ENCODE data around the gene LRIG1. TPM values are rescaled to one million over a fixed set of nuclear protein-coding genes. Genes with fewer than 3 reads are reported as not detected.

The LRIG1 gene
- total RNA-seq, 2 experiments from 2014 or later = 19.1 to 22.7 TPM

- POLR2A ChIA-PET = no interaction called here
- CTCF ChIA-PET = no interaction called here
- no peak for DNase-seq
- no peak overlapping the region for H3K27ac Mint-ChIP-seq
- no peak for ATAC-seq
- peaks cover 4% of the 10 kb centered on the region for H3K9me3 Mint-ChIP-seq (ENCODE audit: low read depth)
- H3K27me3 Mint-ChIP-seq = no peaks in the 10 kb centered on the region
- peaks cover 8% of the 10 kb centered on the region for H3K4me1 Mint-ChIP-seq
- H3K4me3 Mint-ChIP-seq = no peak overlapping the region
- intact Hi-C loops (cut with DNase I, micrococcal nuclease) = no loop called here
- peaks cover 84% of the 10 kb centered on the region for H3K36me3 Mint-ChIP-seq (ENCODE audit: low read depth)
Observed at GRCh38 chr3:66380200-66380932, 120.5 kb downstream of the LRIG1 start.

GRCh38 chr3:66379565-66379964 lies 121.3 kb downstream of the LRIG1 start:
- no peak for ATAC-seq
- Mint-ChIP-seq H3K4me3 (no peak overlapping the region), H3K4me1 (peaks cover 8% of the 10 kb centered on the region), H3K36me3 (ENCODE audit: low read depth) (peaks cover 79% of the 10 kb centered on the region), H3K27ac (peak overlapping the region; percentile 37), H3K9me3 (ENCODE audit: low read depth) (peaks cover 3% of the 10 kb centered on the region), H3K27me3 (no peaks in the 10 kb centered on the region)
- POLR2A ChIA-PET = no interaction called here
- DNase-seq = no peak
- CTCF ChIA-PET = interaction anchor here (2.7 to 3.0 kb wide), 2 partner anchors 101 to 125 kb away, joined by 20 to 24 read pairs; no protein-coding TSS in a partner anchor
- intact Hi-C loops (cut with DNase I, micrococcal nuclease) = loop anchor here in 1 of 2 experiments (5.0 kb wide), 1 partner anchor 122 kb away; no protein-coding TSS in a partner anchor

DNA sequence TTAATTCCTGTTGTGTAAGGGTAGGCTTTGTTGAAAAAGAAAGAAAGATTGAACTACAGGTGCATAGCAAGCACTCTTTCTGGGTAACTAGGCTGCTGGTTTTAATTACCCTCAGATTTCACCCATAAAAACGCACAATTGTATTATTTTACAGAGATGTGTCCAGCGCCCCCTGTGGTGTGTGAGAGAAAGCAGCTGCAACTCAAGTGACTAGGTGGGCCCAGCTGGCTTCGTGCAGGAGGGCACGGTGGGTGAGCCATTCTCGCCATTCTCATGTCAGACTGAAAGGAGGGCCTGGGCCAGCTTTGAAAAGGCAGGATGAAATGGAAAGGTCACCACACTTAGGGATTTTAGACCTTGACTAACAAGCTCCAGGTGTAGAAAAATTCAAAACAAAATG lies 122.6 kb downstream of the LRIG1 start:
- H3K27me3 Mint-ChIP-seq = no peaks in the 10 kb centered on the region
- no peaks in the 10 kb centered on the region for H3K9me3 Mint-ChIP-seq (ENCODE audit: low read depth)
- H3K4me1 Mint-ChIP-seq = peaks cover 8% of the 10 kb centered on the region
- peak overlapping the region; percentile 67 for H3K27ac Mint-ChIP-seq
- ChIA-PET CTCF (interaction anchor here (0.6 to 3.0 kb wide), 18 partner anchors 8 to 282 kb away, joined by 3 to 24 read pairs (median 4); no protein-coding TSS in a partner anchor), POLR2A (interaction anchor here (0.8 kb wide), 1 partner anchor 99 kb away, joined by 3 read pairs; no protein-coding TSS in a partner anchor)
- intact Hi-C loops (cut with DNase I, micrococcal nuclease) = loop anchor here (1.0 to 5.0 kb wide), 2 partner anchors 102 to 121 kb away; no protein-coding TSS in a partner anchor
- peaks cover 67% of the 10 kb centered on the region for H3K36me3 Mint-ChIP-seq (ENCODE audit: low read depth)
- no peak overlapping the region for H3K4me3 Mint-ChIP-seq
- ATAC-seq (peak; percentile 30), DNase-seq (peak; percentile 56)

- ATAC-seq (no peak), DNase-seq (no peak)
- ChIA-PET CTCF (interaction anchor here (0.6 to 3.0 kb wide), 17 partner anchors 9 to 444 kb away, joined by 3 to 24 read pairs (median 5); no protein-coding TSS in a partner anchor), POLR2A (interaction anchor here (0.5 to 0.8 kb wide), 3 partner anchors 26 to 158 kb away, joined by 3 to 5 read pairs (median 3); no protein-coding TSS in a partner anchor)
- Mint-ChIP-seq H3K4me1 (peaks cover 8% of the 10 kb centered on the region), H3K9me3 (ENCODE audit: low read depth) (no peaks in the 10 kb centered on the region), H3K27ac (peak overlapping the region; percentile 67), H3K4me3 (no peak overlapping the region), H3K36me3 (ENCODE audit: low read depth) (peaks cover 67% of the 10 kb centered on the region), H3K27me3 (no peaks in the 10 kb centered on the region)
- intact Hi-C loops (cut with DNase I, micrococcal nuclease) = loop anchor here (1.0 to 5.0 kb wide), 2 partner anchors 101 to 120 kb away; no protein-coding TSS in a partner anchor
Observed at GRCh38 chr3:66377800-66378199, 123.0 kb downstream of the LRIG1 start.

- no peak overlapping the region for H3K27ac Mint-ChIP-seq
- ATAC-seq (no peak), DNase-seq (no peak)
- peaks cover 8% of the 10 kb centered on the region for H3K4me1 Mint-ChIP-seq
- POLR2A ChIA-PET = no interaction called here
- CTCF ChIA-PET = interaction anchor here (2.7 to 3.0 kb wide), 2 partner anchors 98 to 122 kb away, joined by 20 to 24 read pairs; no protein-coding TSS in a partner anchor
- no peaks in the 10 kb centered on the region for H3K27me3 Mint-ChIP-seq
- no peak overlapping the region for H3K4me3 Mint-ChIP-seq
- H3K36me3 Mint-ChIP-seq (ENCODE audit: low read depth) = peaks cover 56% of the 10 kb centered on the region
- H3K9me3 Mint-ChIP-seq (ENCODE audit: low read depth) = no peaks in the 10 kb centered on the region
- intact Hi-C loops (cut with DNase I, micrococcal nuclease) = loop anchor here in 1 of 2 experiments (5.0 kb wide), 1 partner anchor 119 kb away; no protein-coding TSS in a partner anchor
Observed at GRCh38 chr3:66376568-66376967, 124.3 kb downstream of the LRIG1 start.

GRCh38 chr3:66372681-66373350 lies 128.0 kb downstream of the LRIG1 start:
- ChIA-PET POLR2A (no interaction called here), CTCF (interaction anchor here (0.6 to 1.5 kb wide), 3 partner anchors 80 to 450 kb away, joined by 3 to 7 read pairs (median 4); no protein-coding TSS in a partner anchor)
- DNase-seq = peak; percentile 46
- peaks cover 3% of the 10 kb centered on the region for H3K4me1 Mint-ChIP-seq
- peaks cover 40% of the 10 kb centered on the region for H3K36me3 Mint-ChIP-seq (ENCODE audit: low read depth)
- H3K4me3 Mint-ChIP-seq = no peak overlapping the region
- no peaks in the 10 kb centered on the region for H3K9me3 Mint-ChIP-seq (ENCODE audit: low read depth)
- peak; percentile 68 for ATAC-seq
- H3K27ac Mint-ChIP-seq = no peak overlapping the region
- H3K27me3 Mint-ChIP-seq = no peaks in the 10 kb centered on the region
- intact Hi-C loops (cut with DNase I, micrococcal nuclease) = loop anchor here in 1 of 2 experiments (2.0 kb wide), 1 partner anchor 96 kb away; no protein-coding TSS in a partner anchor

- intact Hi-C loops (cut with DNase I, micrococcal nuclease) = no loop called here
- Mint-ChIP-seq H3K4me1 (no peaks in the 10 kb centered on the region), H3K9me3 (ENCODE audit: low read depth) (no peaks in the 10 kb centered on the region), H3K27me3 (no peaks in the 10 kb centered on the region), H3K4me3 (no peak overlapping the region), H3K36me3 (ENCODE audit: low read depth) (peaks cover 26% of the 10 kb centered on the region), H3K27ac (no peak overlapping the region)
- ChIA-PET POLR2A (no interaction called here), CTCF (interaction anchor here (1.6 kb wide), 1 partner anchor 117 kb away, joined by 4 read pairs; no protein-coding TSS in a partner anchor)
- DNase-seq (no peak), ATAC-seq (no peak)
Observed at GRCh38 chr3:66371432-66371831, 129.4 kb downstream of the LRIG1 start.

DNA sequence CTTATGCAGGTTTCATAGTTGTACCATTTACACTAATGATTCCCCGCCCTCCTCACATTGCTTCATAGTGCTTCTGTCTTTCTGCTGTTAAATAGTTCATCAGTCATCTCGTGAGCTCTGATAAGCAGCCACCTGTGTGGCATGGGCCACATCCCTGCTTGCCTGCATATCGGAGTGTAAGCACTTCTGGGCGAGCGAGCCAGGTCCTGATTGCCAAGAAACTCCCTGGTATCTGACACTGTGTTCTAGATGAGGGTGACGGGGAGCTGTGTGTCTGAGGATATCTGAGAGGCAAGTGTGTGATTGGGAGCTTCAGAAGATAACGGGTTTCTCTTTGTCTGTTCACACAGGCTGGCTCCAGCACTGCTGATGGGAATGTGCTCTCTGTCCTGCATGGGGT lies 130.6 kb downstream of the LRIG1 start:
- ATAC-seq (no peak), DNase-seq (no peak)
- ChIA-PET POLR2A (no interaction called here), CTCF (interaction anchor here (1.6 kb wide), 1 partner anchor 116 kb away, joined by 4 read pairs; no protein-coding TSS in a partner anchor)
- H3K27ac Mint-ChIP-seq = no peak overlapping the region
- peaks cover 19% of the 10 kb centered on the region for H3K36me3 Mint-ChIP-seq (ENCODE audit: low read depth)
- H3K27me3 Mint-ChIP-seq = no peaks in the 10 kb centered on the region
- intact Hi-C loops (cut with DNase I, micrococcal nuclease) = no loop called here
- H3K4me3 Mint-ChIP-seq = no peak overlapping the region
- no peaks in the 10 kb centered on the region for H3K4me1 Mint-ChIP-seq
- H3K9me3 Mint-ChIP-seq (ENCODE audit: low read depth) = no peaks in the 10 kb centered on the region

DNA sequence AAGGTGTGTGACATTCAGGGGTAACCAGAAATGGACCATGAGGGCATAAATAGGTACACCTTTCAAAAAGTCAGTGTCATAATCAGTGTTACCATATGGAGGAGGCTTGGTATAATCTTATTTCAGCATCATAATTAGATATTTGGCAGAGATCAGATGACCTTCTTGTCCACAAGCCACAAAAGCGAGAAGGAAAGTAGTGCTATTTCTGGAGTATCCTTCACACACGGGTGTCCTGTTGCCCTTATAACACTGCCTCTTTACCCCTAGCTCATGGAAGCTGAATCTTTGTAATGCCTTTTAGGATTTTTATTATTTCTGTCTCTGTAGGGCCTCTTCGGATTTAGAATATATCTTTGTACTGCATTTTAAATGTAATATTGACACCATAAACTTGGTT lies 132.8 kb downstream of the LRIG1 start:
- Mint-ChIP-seq H3K27ac (no peak overlapping the region), H3K4me1 (no peaks in the 10 kb centered on the region), H3K36me3 (ENCODE audit: low read depth) (peaks cover 12% of the 10 kb centered on the region), H3K4me3 (no peak overlapping the region), H3K27me3 (no peaks in the 10 kb centered on the region), H3K9me3 (ENCODE audit: low read depth) (no peaks in the 10 kb centered on the region)
- CTCF ChIA-PET = interaction anchor here (2.6 kb wide), 1 partner anchor 10 kb away, joined by 12 read pairs; no protein-coding TSS in a partner anchor
- ATAC-seq (no peak), DNase-seq (no peak)
- POLR2A ChIA-PET = no interaction called here
- intact Hi-C loops (cut with DNase I, micrococcal nuclease) = no loop called here

DNA sequence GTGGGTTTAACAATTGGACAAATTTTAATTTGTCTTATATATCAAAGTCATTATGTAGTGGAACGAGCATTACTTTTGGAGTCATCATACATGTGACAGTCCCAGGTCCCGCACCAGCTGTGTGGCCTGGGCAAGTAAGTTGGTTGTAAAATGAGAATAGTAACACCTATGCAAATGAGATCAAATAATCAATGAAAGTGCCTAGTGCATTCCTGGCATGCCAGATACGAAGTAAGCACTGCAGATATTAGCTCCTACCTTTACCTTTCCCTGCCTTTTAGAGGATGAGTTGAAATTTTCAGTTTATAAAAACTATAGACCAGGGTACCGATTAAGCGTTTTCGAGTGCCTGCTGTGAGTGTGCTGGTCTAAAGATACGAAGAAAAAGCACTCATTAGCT lies 134.1 kb downstream of the LRIG1 start:
- no peaks in the 10 kb centered on the region for H3K4me1 Mint-ChIP-seq
- H3K36me3 Mint-ChIP-seq (ENCODE audit: low read depth) = peaks cover 14% of the 10 kb centered on the region
- H3K9me3 Mint-ChIP-seq (ENCODE audit: low read depth) = no peaks in the 10 kb centered on the region
- intact Hi-C loops (cut with DNase I, micrococcal nuclease) = no loop called here
- H3K4me3 Mint-ChIP-seq = no peak overlapping the region
- POLR2A ChIA-PET = no interaction called here
- no peak overlapping the region for H3K27ac Mint-ChIP-seq
- ATAC-seq (no peak), DNase-seq (no peak)
- H3K27me3 Mint-ChIP-seq = no peaks in the 10 kb centered on the region
- CTCF ChIA-PET = interaction anchor here (2.6 kb wide), 1 partner anchor 11 kb away, joined by 12 read pairs; no protein-coding TSS in a partner anchor

- no peaks in the 10 kb centered on the region for H3K9me3 Mint-ChIP-seq (ENCODE audit: low read depth)
- CTCF ChIA-PET = no interaction called here
Observed at GRCh38 chr3:66365080-66365479, 135.7 kb downstream of the LRIG1 start.

More at GRCh38 chr3:66365080-66365479, 135.7 kb downstream of the LRIG1 start:
- POLR2A ChIA-PET = no interaction called here
- Mint-ChIP-seq H3K4me3 (no peak overlapping the region), H3K27me3 (no peaks in the 10 kb centered on the region), H3K36me3 (ENCODE audit: low read depth) (peaks cover 5% of the 10 kb centered on the region), H3K27ac (no peak overlapping the region), H3K4me1 (no peaks in the 10 kb centered on the region)
- DNase-seq (no peak), ATAC-seq (no peak)
- intact Hi-C loops (cut with DNase I, micrococcal nuclease) = no loop called here

Data from activated CD4-positive, alpha-beta T cell treated with anti-CD3 and anti-CD28 coated beads for 36 hours (primary cell).